ENCODE data around the gene TAC3. TPM values are rescaled to one million over a fixed set of nuclear protein-coding genes. Genes with fewer than 3 reads are reported as not detected.

The TAC3 gene
- total RNA-seq, 1 donor from 2014 or later = not detected

DNA sequence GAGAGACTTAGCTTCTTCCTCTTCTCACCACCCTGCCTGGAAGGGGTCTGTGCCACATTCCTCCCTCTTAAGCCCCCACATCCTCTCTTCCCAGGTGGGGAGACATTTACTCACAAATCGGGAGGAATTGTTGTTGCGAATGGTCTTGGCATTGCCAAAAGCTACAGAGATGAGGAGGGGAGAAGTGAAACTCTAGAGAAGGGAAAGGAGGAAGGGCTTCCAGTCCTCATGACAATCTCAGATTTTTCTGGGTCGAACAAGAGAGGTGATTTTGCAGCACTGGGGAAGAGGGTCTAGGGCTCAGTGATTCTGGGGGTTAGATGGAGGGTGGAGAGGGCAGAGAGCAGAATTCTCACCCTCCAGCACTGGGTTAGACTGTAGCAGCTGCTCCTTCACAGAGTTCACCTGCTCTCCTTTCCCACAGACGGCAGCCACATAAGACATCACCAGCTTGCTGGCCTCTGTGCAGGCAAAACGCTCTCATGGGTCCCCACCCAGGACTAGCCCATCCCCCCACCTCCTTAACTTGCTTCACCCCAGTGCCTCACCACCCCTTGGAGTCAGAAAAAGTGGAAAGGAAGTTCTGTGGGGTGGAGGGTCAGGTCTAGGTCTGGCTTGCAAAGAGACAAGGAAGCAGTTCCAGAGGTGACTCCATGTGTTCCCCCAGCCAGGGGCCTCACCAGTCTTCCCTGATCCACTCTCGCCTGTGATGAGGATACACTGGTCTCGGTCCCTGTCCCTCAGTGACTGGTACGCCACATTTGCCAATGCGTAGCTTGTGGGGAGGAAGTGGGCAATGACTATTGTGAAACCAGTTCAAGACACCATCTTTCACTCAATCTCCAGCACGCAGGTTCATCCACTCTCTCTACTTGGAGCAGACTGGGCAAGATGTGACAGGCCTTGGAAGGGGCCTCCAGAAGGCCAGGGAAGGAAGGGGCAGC, 30.9 kb upstream of the TAC3 start:
- intact Hi-C loops (cut with DNase I) = no loop called here

GRCh38 chr12:57046086-57046791, 29.9 kb upstream of the TAC3 start:
- Histone ChIP-seq H3K4me3 (no peak overlapping the region), H3K4me1 (no peaks in the 10 kb centered on the region), H3K36me3 (no peaks in the 10 kb centered on the region), H3K27me3 (no peaks in the 10 kb centered on the region), H3K9me3 (no peaks in the 10 kb centered on the region), H3K27ac (no peak overlapping the region)
- intact Hi-C loops (cut with DNase I) = no loop called here
- TF ChIP-seq, protein P1, sequence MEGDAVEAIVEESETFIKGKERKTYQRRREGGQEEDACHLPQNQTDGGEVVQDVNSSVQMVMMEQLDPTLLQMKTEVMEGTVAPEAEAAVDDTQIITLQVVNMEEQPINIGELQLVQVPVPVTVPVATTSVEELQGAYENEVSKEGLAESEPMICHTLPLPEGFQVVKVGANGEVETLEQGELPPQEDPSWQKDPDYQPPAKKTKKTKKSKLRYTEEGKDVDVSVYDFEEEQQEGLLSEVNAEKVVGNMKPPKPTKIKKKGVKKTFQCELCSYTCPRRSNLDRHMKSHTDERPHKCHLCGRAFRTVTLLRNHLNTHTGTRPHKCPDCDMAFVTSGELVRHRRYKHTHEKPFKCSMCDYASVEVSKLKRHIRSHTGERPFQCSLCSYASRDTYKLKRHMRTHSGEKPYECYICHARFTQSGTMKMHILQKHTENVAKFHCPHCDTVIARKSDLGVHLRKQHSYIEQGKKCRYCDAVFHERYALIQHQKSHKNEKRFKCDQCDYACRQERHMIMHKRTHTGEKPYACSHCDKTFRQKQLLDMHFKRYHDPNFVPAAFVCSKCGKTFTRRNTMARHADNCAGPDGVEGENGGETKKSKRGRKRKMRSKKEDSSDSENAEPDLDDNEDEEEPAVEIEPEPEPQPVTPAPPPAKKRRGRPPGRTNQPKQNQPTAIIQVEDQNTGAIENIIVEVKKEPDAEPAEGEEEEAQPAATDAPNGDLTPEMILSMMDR (IDR thresholded peaks at IDR 0.05) = no peak
- no peak for DNase-seq (ENCODE audit: low spot score in 2 of 2)

More for the DNA sequence above, 30.9 kb upstream of the TAC3 start:
- Histone ChIP-seq H3K4me3 (no peak overlapping the region), H3K4me1 (no peaks in the 10 kb centered on the region), H3K9me3 (no peaks in the 10 kb centered on the region), H3K27me3 (no peaks in the 10 kb centered on the region), H3K36me3 (no peaks in the 10 kb centered on the region), H3K27ac (no peak overlapping the region)
- no peak for DNase-seq (ENCODE audit: low spot score in 2 of 2)
- TF ChIP-seq, protein P1 (IDR thresholded peaks at IDR 0.05) = no peak

DNA sequence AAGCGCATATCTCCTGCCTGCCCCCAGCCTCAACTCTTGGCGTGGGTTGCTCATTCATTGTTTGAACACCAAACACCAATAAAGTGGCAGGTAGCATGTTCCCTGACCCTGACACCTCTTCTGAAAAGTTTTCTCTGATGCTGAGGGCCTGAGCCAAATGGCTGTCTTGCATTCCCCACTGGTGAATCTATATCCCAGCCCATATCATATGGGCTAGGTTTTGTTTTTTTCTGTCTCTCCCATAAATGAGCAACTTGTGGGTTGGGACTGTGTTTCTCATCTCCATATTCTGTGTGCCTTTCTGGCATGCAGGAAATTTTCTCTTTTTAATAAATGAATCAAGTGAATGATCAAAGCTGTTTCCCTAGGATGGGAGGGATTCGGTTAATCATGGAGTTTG, 28.6 kb upstream of the TAC3 start:
- no peak overlapping the region for H3K4me3 ChIP-seq
- no peaks in the 10 kb centered on the region for H3K9me3 ChIP-seq
- no peaks in the 10 kb centered on the region for H3K4me1 ChIP-seq
- H3K27me3 ChIP-seq = no peaks in the 10 kb centered on the region
- TF ChIP-seq, protein P1 (IDR thresholded peaks at IDR 0.05) = no peak
- H3K36me3 ChIP-seq = no peaks in the 10 kb centered on the region
- H3K27ac ChIP-seq = no peak overlapping the region
- intact Hi-C loops (cut with DNase I) = no loop called here
- DNase-seq (ENCODE audit: low spot score in 2 of 2) = no peak

DNA sequence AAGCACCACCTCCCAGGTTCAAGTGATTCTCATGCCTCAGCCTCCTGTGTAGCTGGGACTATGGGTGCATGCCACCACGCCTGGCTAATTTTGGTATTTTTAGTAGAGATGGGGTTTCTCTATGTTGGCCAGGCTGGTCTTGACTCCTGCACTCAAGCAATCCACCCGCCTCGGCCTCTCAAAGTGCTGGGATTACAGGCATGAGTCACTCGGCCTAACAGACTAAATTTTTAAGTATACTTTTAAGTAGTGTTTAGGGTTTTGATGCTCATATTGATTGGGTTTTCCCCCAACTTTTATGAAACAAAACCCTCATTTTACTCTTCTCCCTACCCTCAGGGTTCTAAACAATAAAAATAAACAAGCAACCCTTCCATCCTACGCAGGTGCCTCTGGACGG, 28.1 kb upstream of the TAC3 start:
- Histone ChIP-seq H3K27me3 (no peaks in the 10 kb centered on the region), H3K27ac (no peak overlapping the region), H3K9me3 (no peaks in the 10 kb centered on the region), H3K4me1 (no peaks in the 10 kb centered on the region), H3K4me3 (no peak overlapping the region), H3K36me3 (no peaks in the 10 kb centered on the region)
- intact Hi-C loops (cut with DNase I) = no loop called here
- TF ChIP-seq, protein P1 (IDR thresholded peaks at IDR 0.05) = no peak
- no peak for DNase-seq (ENCODE audit: low spot score in 2 of 2)

GRCh38 chr12:57042695-57043094, 26.4 kb upstream of the TAC3 start:
- Histone ChIP-seq H3K9me3 (no peaks in the 10 kb centered on the region), H3K27ac (no peak overlapping the region), H3K4me1 (no peaks in the 10 kb centered on the region), H3K36me3 (no peaks in the 10 kb centered on the region), H3K4me3 (no peak overlapping the region), H3K27me3 (no peaks in the 10 kb centered on the region)
- TF ChIP-seq, protein P1 (IDR thresholded peaks at IDR 0.05) = no peak
- DNase-seq (ENCODE audit: low spot score in 2 of 2) = no peak
- intact Hi-C loops (cut with DNase I) = no loop called here

Data from ascending aorta (tissue), 2 donors.